Heart left ventricle (tissue), 13 donors: ENCODE measurements around the gene RFT1.

ENCODE experiments used
- CTCF ChIP-seq, 12 donors: fragments of 200-600 bp; sonication (generic) in 4 of 12; IDR thresholded peaks; one replicate each; pipeline versions ENCODE4 v1.5.0 to v1.8.0; 2018 to 2022; ENCODE audit warnings: antibody characterized with exemption in 12 of 12, mild to moderate bottlenecking in 5 of 12
- POLR2A ChIP-seq, 2 donors: fragments of 450-650 bp; IDR thresholded peaks; one replicate each; pipeline ENCODE4 v1.6.1; 2017; ENCODE audit warnings: antibody characterized with exemption in 2 of 2, mild to moderate bottlenecking in 2 of 2, moderate library complexity in 2 of 2
- donor health status: ischemic (EF 13 %, LVEDD 7.1; RV severe dilation, severe dysfunction).
- donor health status: DM: no; HTN: yes; CAD: no.
- donor health status: DM: no; HTN: no; CAD: no.
- donor health status: ischemic (EF 25% LVEDD 6.9; RV normal size, moderate dysfunction).
- donor health status: ischemic (EF 25% LVEDD 5.7; RV mildly dilated, moderate dysfunction).
- donor health status: ischemic (EF 35%, LVEDD 5.7; RV mildly dilated, moderate dysfunction).
- donor health status: nonischemic (EF 11% LVEDD 7.7; RV severe dilation, severe dysfunction).
- donor health status: DM: yes; HTN: yes; CAD: no.
- donor health status: PGD.
- donor health status: ischemic (EF 29% LVEDD 5.4; RV normal size, mild dysfunction).
- donor health status: nonischemic (EF 23%, LVEDD 6.1; RV moderate dilation, normal function).

GRCh38 chr3:53161820-53162671, 31.8 kb upstream of the RFT1 start:
- no peak for TF ChIP-seq CTCF (IDR thresholded peaks at IDR 0.05)
- no peak for TF ChIP-seq POLR2A (IDR thresholded peaks at IDR 0.05)
